ENCODE measurements around the gene NOCT.

DNA sequence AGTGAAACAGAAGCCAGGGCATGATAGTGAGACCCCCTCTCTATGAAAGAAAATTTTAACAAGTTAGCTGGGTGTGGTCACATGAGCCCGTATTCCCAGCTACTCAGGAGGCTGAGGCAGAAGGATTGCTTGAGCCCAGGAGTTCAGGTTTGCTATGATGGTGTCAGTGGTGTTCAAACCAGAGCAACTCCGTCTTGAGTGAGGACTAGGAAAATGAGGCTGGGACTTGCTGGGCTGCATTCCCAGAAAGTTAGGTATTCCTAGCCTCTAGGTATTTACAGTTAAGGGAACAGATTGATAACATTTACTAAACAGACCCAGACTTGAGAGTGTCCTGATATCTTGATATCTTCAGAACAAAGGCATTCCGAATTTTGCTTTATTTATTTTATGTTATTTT, 37.0 kb upstream of the NOCT start:
- TF ChIP-seq, protein P1, sequence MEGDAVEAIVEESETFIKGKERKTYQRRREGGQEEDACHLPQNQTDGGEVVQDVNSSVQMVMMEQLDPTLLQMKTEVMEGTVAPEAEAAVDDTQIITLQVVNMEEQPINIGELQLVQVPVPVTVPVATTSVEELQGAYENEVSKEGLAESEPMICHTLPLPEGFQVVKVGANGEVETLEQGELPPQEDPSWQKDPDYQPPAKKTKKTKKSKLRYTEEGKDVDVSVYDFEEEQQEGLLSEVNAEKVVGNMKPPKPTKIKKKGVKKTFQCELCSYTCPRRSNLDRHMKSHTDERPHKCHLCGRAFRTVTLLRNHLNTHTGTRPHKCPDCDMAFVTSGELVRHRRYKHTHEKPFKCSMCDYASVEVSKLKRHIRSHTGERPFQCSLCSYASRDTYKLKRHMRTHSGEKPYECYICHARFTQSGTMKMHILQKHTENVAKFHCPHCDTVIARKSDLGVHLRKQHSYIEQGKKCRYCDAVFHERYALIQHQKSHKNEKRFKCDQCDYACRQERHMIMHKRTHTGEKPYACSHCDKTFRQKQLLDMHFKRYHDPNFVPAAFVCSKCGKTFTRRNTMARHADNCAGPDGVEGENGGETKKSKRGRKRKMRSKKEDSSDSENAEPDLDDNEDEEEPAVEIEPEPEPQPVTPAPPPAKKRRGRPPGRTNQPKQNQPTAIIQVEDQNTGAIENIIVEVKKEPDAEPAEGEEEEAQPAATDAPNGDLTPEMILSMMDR (IDR thresholded peaks at IDR 0.05 in 8 of 11, conservative IDR thresholded peaks at IDR 0.05 in 3 of 11): no peak
- TF ChIP-seq POLR2A (IDR thresholded peaks at IDR 0.05): no peak
- TF ChIP-seq POLR2AphosphoS5 (IDR thresholded peaks at IDR 0.05): no peak

Measured in spleen (tissue), 7 donors.